Caco-2 (cell line): Measurements from ENCODE around the gene SEC31A. TPM values are rescaled to one million over a fixed set of nuclear protein-coding genes. Genes with fewer than 3 reads are reported as not detected.

Experiments used
- BruUV-seq: library from RNA; stranded (reverse); fragments of 400-500 nt; replicated peaks from 2 replicates; lab custom pipeline; 2021; lab: Mats Ljungman, UMichigan
- CTCF ChIA-PET: fragments of 300-600 bp; sonication (Branson Sonifier 250); formaldehyde crosslinking; loops from one replicate; lab custom pipeline; 2022; ENCODE audit warnings: antibody characterized with exemption; lab: Charles Lee
- POLR2A ChIA-PET: fragments of 300-600 bp; sonication (Branson Sonifier 250); formaldehyde crosslinking; loops from one replicate; lab custom pipeline; 2022; ENCODE audit warnings: antibody characterized with exemption; lab: Charles Lee
- DNase-seq, 2 experiments: peaks; one replicate each; pipeline versions ENCODE4 v3.0.0 to v3.0.0-alpha.2; 2020 to 2022
- H3K27me3 ChIP-seq: replicated peaks from 2 replicates; pipeline ENCODE4 v1.6.0; 2011; ENCODE audit warnings: low read length; ENCODE audit not compliant: control insufficient read depth, insufficient read depth
- H3K36me3 ChIP-seq: 2 replicates; pipeline ENCODE4 v1.5.1; 2011; ENCODE audit warnings: low read length; ENCODE audit not compliant: control insufficient read depth, insufficient read depth
- H3K4me1 ChIP-seq: fragments of 250-450 bp; sonication (Bioruptor Pico); 2 replicates; pipeline ENCODE4 v1.5.1; 2020; ENCODE audit warnings: mild to moderate bottlenecking
- H3K4me3 ChIP-seq: 2 replicates; pipeline ENCODE4 v1.5.1; 2011; ENCODE audit warnings: low read depth, mild to moderate bottlenecking, control low read depth, low read length
- H3K9me3 ChIP-seq: fragments of 250-450 bp; sonication (Bioruptor Pico); 2 replicates; pipeline ENCODE4 v1.5.1; 2020; ENCODE audit warnings: mild to moderate bottlenecking, moderate library complexity
- H3K27ac Mint-ChIP-seq: one replicate; pipeline ENCODE4 v1.8.0; 2022; ENCODE audit warnings: mixed read lengths; ENCODE audit not compliant: unreplicated experiment
- H3K27me3 Mint-ChIP-seq: one replicate; pipeline ENCODE4 v1.8.0; 2022; ENCODE audit warnings: mixed read lengths; ENCODE audit not compliant: insufficient read depth, unreplicated experiment
- H3K36me3 Mint-ChIP-seq: one replicate; pipeline ENCODE4 v1.8.0; 2022; ENCODE audit warnings: mild to moderate bottlenecking, mixed read lengths; ENCODE audit not compliant: insufficient read depth, unreplicated experiment
- H3K4me1 Mint-ChIP-seq: one replicate; pipeline ENCODE4 v1.8.0; 2022; ENCODE audit warnings: low read depth, mixed read lengths; ENCODE audit not compliant: unreplicated experiment
- H3K4me3 Mint-ChIP-seq: one replicate; pipeline ENCODE4 v1.8.0; 2022; ENCODE audit warnings: mild to moderate bottlenecking, moderate library complexity, mixed read lengths; ENCODE audit not compliant: unreplicated experiment
- H3K9me3 Mint-ChIP-seq: one replicate; pipeline ENCODE4 v1.8.0; 2022; ENCODE audit warnings: mixed read lengths; ENCODE audit not compliant: unreplicated experiment
- intact Hi-C: fragments of 100-400 bp; cut with micrococcal nuclease; formaldehyde crosslinking; loops from one replicate; pipeline ENCODE4 v1.10.0; 2022; ENCODE audit not compliant: unreplicated experiment
- total RNA-seq: library from RNA; stranded (reverse); gene quantifications from 2 replicates; pipeline ENCODE4 v1.2.3, GENCODE V29; 2022
- TF ChIP-seq, protein P1 (sequence below), 2 experiments: fragments of 200-600 bp in 1 of 2; IDR thresholded peaks; 1 replicate in 1 of 2; 2 replicates in 1 of 2; pipeline versions ENCODE4 v1.5.1 to v1.8.0; 2011 to 2022; ENCODE audit warnings: antibody characterized with exemption in 1 of 2, control low read depth in 1 of 2, inconsistent platforms in 1 of 2, low read depth in 1 of 2, low read length in 1 of 2, mild to moderate bottlenecking in 1 of 2, moderate library complexity in 1 of 2; ENCODE audit not compliant: insufficient read depth in 1 of 2, severe bottlenecking in 1 of 2, unreplicated experiment in 1 of 2

SEC31A gene
- total RNA-seq, 1 experiment from 2014 or later, result 175 TPM

- BruUV-seq, result no TSS peak
- DNase-seq, result no peak
- ChIA-PET POLR2A (interaction anchor here (0.5 to 2.1 kb wide), 7 partner anchors 8 to 471 kb away, joined by 3 to 18 read pairs (median 8); partner anchors contain the start of genes COPS4, HNRNPDL, LIN54 and SEC31A), CTCF (no interaction called here)
- H3K4me1 ChIP-seq, result peaks cover 13% of the 10 kb centered on the region
- Mint-ChIP-seq H3K27ac (no peak overlapping the region), H3K36me3 (peaks cover 30% of the 10 kb centered on the region), H3K9me3 (no peaks in the 10 kb centered on the region), H3K4me3 (no peak overlapping the region), H3K4me1 (no peaks in the 10 kb centered on the region), H3K27me3 (no peaks in the 10 kb centered on the region)
- no peaks in the 10 kb centered on the region for H3K27me3 ChIP-seq
- peak overlapping the region; percentile 69 for H3K4me3 ChIP-seq
- H3K36me3 ChIP-seq, result no peaks in the 10 kb centered on the region; the same call in 1 of the 2 replicates
- TF ChIP-seq, protein P1, sequence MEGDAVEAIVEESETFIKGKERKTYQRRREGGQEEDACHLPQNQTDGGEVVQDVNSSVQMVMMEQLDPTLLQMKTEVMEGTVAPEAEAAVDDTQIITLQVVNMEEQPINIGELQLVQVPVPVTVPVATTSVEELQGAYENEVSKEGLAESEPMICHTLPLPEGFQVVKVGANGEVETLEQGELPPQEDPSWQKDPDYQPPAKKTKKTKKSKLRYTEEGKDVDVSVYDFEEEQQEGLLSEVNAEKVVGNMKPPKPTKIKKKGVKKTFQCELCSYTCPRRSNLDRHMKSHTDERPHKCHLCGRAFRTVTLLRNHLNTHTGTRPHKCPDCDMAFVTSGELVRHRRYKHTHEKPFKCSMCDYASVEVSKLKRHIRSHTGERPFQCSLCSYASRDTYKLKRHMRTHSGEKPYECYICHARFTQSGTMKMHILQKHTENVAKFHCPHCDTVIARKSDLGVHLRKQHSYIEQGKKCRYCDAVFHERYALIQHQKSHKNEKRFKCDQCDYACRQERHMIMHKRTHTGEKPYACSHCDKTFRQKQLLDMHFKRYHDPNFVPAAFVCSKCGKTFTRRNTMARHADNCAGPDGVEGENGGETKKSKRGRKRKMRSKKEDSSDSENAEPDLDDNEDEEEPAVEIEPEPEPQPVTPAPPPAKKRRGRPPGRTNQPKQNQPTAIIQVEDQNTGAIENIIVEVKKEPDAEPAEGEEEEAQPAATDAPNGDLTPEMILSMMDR (IDR thresholded peaks at IDR 0.05; ENCODE audit: insufficient read depth in 1 of 2, low read depth in 1 of 2, low read length in 1 of 2, severe bottlenecking in 1 of 2, unreplicated experiment in 1 of 2), result no peak
- H3K9me3 ChIP-seq, result no peaks in the 10 kb centered on the region
- intact Hi-C loops, result loop anchor here (1.0 to 10.0 kb wide), 3 partner anchors 9 to 385 kb away; partner anchors contain the start of genes COQ2 and SEC31A
Observed at GRCh38 chr4:82900066-82900410, 9.1 kb upstream of the SEC31A start.

- Mint-ChIP-seq H3K27me3 (no peaks in the 10 kb centered on the region), H3K4me3 (no peak overlapping the region), H3K9me3 (no peaks in the 10 kb centered on the region), H3K36me3 (peaks cover 34% of the 10 kb centered on the region), H3K4me1 (peaks cover 2% of the 10 kb centered on the region), H3K27ac (no peak overlapping the region)
- Histone ChIP-seq H3K36me3 (no peaks in the 10 kb centered on the region; the same call in 1 of the 2 replicates), H3K27me3 (no peaks in the 10 kb centered on the region), H3K4me3 (peak overlapping the region; percentile 69), H3K9me3 (no peaks in the 10 kb centered on the region), H3K4me1 (peaks cover 19% of the 10 kb centered on the region)
- DNase-seq, result no peak
- TF ChIP-seq, protein P1 (IDR thresholded peaks at IDR 0.05; ENCODE audit: insufficient read depth in 1 of 2, low read depth in 1 of 2, low read length in 1 of 2, severe bottlenecking in 1 of 2, unreplicated experiment in 1 of 2), result no peak
- POLR2A ChIA-PET, result interaction anchor here (0.6 to 2.1 kb wide), 7 partner anchors 8 to 470 kb away, joined by 4 to 18 read pairs (median 8); partner anchors contain the start of genes COPS4, HNRNPDL, LIN54 and SEC31A
- CTCF ChIA-PET, result interaction anchor here (1.3 kb wide), 1 partner anchor 47 kb away, joined by 4 read pairs; no protein-coding TSS in a partner anchor
- intact Hi-C loops, result loop anchor here (1.0 to 10.0 kb wide), 3 partner anchors 8 to 385 kb away; partner anchors contain the start of genes COQ2 and SEC31A
- BruUV-seq, result TSS peak; percentile 54
Observed at GRCh38 chr4:82899374-82900065, 8.6 kb upstream of the SEC31A start.

GRCh38 chr4:82898322-82899243 lies 7.6 kb upstream of the SEC31A start:
- Histone ChIP-seq H3K27me3 (no peaks in the 10 kb centered on the region), H3K9me3 (no peaks in the 10 kb centered on the region), H3K4me3 (peak overlapping the region; percentile 69), H3K36me3 (no peaks in the 10 kb centered on the region; the same call in 1 of the 2 replicates), H3K4me1 (peaks cover 28% of the 10 kb centered on the region)
- intact Hi-C loops, result no loop called here
- H3K27me3 Mint-ChIP-seq, result no peaks in the 10 kb centered on the region
- no peak overlapping the region for H3K27ac Mint-ChIP-seq
- POLR2A ChIA-PET, result interaction anchor here (2.1 kb wide), 1 partner anchor 136 kb away, joined by 8 read pairs; the partner anchor contains the start of gene COPS4
- CTCF ChIA-PET, result interaction anchor here (1.3 kb wide), 1 partner anchor 46 kb away, joined by 4 read pairs; no protein-coding TSS in a partner anchor
- H3K36me3 Mint-ChIP-seq, result peaks cover 44% of the 10 kb centered on the region
- peak in 1 of 2 experiments; percentile 19 for DNase-seq
- no peaks in the 10 kb centered on the region for H3K9me3 Mint-ChIP-seq
- no peak overlapping the region for H3K4me3 Mint-ChIP-seq
- peaks cover 8% of the 10 kb centered on the region for H3K4me1 Mint-ChIP-seq
- BruUV-seq, result no TSS peak
- TF ChIP-seq, protein P1 (IDR thresholded peaks at IDR 0.05; ENCODE audit: insufficient read depth in 1 of 2, low read depth in 1 of 2, low read length in 1 of 2, severe bottlenecking in 1 of 2, unreplicated experiment in 1 of 2), result no peak
